GM19023 (cell line): ENCODE data around the gene TCTA.
"Not testable (repeated sequence)": the region's sequence is repeated elsewhere in the genome, so short reads cannot be mapped to it uniquely, and the experiment has no call there.

ENCODE experiments used
- ATAC-seq: cut with Tn5 transposase; IDR thresholded peaks from one replicate; pipeline ENCODE4 v1.9.1; 2021; ENCODE audit warnings: mild to moderate bottlenecking, moderate library complexity; ENCODE audit not compliant: unreplicated experiment

The TCTA gene, protein sequence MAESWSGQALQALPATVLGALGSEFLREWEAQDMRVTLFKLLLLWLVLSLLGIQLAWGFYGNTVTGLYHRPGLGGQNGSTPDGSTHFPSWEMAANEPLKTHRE

GRCh38 chr3:49411968-49412631, at the start of gene TCTA, which contains the start of gene RHOA:
Gene TCTA, plus strand, starts transcription at chr3:49412423. Its CDS starts 4 bp downstream, at chr3:49412427.
Gene RHOA, minus strand, starts transcription at chr3:49411976. Its CDS starts 36,387 bp downstream, at chr3:49375589.
- peak; percentile 86 for ATAC-seq

GRCh38 chr3:49362561-49362960, 49.7 kb upstream of the TCTA start:
- no peak for ATAC-seq

GRCh38 chr3:49370585-49371290, 41.5 kb upstream of the TCTA start:
- ATAC-seq, result no peak

DNA sequence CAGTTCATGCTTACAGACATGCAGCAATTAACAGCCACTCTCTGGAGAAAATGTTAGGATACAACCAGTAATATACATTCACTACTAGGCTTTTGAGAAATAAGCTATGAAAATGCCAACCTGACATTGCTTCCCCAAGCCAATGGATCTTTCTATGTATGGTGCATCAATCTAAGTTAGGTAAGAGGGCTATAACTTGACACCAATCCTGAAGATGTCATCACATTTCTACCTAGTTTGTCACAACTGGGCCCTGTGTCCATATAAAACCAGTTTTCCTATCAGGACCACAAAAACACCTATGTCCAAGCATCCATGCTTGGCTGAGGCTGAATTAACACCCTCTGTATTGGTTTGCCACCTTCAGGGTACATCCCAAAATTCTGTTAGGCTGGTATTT, 40.3 kb upstream of the TCTA start:
- no peak for ATAC-seq

GRCh38 chr3:49377483-49377882, 34.7 kb upstream of the TCTA start:
- ATAC-seq, result no peak

DNA sequence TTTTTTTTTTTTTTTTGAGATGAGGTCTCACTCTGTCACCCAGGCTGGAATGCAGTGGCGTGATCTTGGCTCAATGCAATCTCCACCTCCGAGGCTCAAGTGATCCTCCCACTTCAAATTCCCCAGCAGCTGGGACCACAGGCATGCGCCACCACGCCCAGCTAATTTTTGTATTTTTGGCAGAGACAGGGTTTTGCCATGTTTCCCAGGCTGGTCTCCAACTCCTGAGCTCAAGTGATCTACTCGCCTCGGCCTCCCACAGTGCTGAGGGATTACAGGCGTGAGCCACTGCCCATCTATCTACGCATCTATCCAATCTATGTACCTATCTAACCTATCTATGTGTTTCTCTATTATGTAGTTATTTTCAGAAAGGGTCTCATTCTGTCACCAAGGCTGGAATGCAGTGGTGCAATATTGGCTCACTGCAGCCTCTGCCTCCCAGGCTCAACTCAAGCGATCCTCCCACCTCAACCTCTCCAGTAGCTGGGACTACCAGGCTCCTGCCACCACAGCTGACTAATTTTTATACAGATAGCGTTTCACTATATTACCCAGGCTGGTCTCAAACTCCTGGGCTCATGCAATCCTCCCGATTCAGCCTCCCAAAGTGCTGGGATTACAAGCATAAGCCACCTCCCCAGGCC, 33.9 kb upstream of the TCTA start:
- no peak for ATAC-seq

GRCh38 chr3:49383387-49383786, 28.8 kb upstream of the TCTA start:
- no peak for ATAC-seq

DNA sequence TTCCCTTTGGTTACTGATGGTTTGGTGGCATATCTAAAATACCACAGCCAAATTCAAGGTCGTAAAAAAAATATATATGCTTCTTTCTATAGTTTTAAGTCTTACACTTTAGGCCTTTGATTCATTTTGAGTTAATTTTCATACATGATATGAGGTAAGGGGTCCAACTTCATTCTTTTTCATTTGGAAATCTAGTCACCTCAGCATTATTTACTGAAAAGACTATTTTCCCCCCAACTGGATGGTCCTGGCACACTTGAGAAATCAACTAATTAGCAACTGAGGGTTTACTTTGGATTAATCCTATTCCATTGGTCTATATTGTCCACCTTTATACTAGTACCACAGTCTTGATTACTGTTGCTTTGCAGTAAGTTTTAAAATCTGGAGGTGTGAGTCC, 26.6 kb upstream of the TCTA start:
- no peak for ATAC-seq

- ATAC-seq, result no peak
Measured at GRCh38 chr3:49386056-49386756, 26.0 kb upstream of the TCTA start.

DNA sequence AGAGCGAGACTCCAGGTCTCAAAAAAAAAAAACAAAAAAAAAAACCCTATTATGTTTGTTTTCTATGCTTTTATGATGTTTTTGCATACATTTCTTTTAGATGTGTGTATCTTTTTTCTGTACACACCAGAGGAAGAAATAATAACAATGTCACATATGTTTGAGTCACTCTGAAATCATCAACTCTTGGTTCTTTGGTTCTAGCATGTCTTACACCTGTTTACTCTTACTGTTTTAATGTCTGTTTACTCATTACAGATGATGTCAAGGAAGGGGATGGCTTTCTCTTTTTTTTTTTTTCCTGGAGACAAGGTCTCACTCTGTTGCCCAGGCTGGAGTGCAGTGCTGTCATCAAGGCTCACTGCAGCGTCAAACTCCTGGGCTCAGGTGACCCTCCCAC, 24.5 kb upstream of the TCTA start:
- no peak for ATAC-seq

GRCh38 chr3:49388289-49388820, 23.9 kb upstream of the TCTA start:
- no peak for ATAC-seq

GRCh38 chr3:49389297-49389696, 22.9 kb upstream of the TCTA start:
- no peak for ATAC-seq

GRCh38 chr3:49391310-49391709, 20.9 kb upstream of the TCTA start:
- ATAC-seq, result not testable (repeated sequence)

GRCh38 chr3:49397470-49397869, 14.8 kb upstream of the TCTA start:
- ATAC-seq, result no peak

- ATAC-seq, result no peak
Measured at GRCh38 chr3:49399461-49399860, 12.8 kb upstream of the TCTA start.

- no peak for ATAC-seq
Measured at GRCh38 chr3:49401766-49402165, 10.5 kb upstream of the TCTA start.

DNA sequence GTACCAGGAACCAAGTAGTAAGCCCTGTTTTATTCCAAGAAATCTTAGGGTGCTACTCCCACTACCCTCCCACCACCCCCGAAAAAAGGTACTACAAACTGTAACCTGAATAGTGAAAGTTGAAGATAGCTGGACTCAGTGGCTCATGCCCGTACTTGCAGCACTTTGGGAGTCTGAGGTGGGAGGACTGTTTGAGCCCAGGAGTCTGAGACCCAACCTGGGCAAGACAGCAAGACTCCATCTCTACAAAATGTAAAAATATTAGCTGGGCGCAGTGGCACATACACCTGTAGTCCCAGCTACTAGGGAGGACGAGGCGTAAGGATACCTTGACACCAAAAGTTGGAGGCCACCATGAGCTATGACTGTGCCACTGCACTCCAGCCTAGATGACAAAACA, 8.3 kb upstream of the TCTA start:
- ATAC-seq, result no peak

DNA sequence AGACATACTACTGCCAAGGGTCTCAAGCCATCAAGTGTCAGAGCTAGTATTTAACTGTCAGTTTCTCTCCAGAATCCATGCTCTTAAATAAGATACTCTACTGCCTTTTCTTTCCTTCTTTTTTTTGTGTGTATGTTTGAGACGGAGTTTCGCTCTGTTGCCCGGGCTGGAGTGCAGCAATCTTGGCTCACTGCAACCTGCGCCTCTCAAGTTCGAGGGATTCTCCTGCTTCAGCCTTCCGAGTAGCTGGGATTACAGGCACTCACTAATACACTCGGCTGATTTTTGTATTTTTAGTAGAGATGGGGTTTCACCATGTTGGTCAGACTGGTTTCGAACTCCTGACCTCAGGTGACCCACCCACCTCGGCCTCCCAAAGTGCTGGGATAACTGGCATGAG, 6.7 kb upstream of the TCTA start:
- not testable (repeated sequence) for ATAC-seq

GRCh38 chr3:49406571-49407565, 5.4 kb upstream of the TCTA start:
- no peak for ATAC-seq
